RWPE1 (cell line): ENCODE results near the gene SLC39A12.

Experiments used
- CTCF ChIA-PET: fragments of 350-600 bp; sonication (Branson Sonifier 250); formaldehyde crosslinking; extraction: SDS; loops from one replicate; lab custom pipeline; 2021; lab: Yijun Ruan, JAX
- POLR2A ChIA-PET: fragments of 400-600 bp; formaldehyde crosslinking; extraction: SDS; loops from one replicate; lab custom pipeline; 2020; ENCODE audit warnings: antibody characterized with exemption; ENCODE audit not compliant: low non-redundant PET; lab: Yijun Ruan, JAX
- DNase-seq: peaks from one replicate; pipeline ENCODE4 v3.0.0; 2012; ENCODE audit warnings: low spot score
- H3K27ac ChIP-seq: fragments of 450-650 bp; 2 replicates; pipeline ENCODE4 v1.5.1; 2017
- TF ChIP-seq, protein P1 (sequence below): fragments of 450-650 bp; conservative IDR thresholded peaks from 2 replicates; pipeline ENCODE4 v1.5.1; 2017; ENCODE audit warnings: low read depth, mild to moderate bottlenecking

The SLC39A12 gene

DNA sequence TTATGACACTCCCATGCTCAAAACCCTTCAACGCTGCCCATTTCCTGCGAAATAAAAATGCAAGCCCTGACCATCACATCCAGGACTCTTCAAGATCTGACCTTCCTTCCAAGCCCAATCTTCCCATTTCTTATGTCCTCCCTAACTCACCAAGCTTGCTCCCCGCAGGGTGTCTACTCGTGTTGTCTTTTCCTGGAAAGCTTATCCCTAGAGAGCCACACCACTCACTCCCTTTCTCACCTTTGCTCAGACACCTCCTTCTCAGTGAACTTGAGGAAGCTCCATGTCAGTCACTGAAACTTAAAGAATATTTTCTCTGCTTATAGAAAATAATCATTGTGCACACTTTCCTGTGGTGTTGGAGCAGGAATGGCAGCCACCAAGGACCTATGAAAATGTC lies 134.1 kb downstream of the SLC39A12 start:
- H3K27ac ChIP-seq, result no peak overlapping the region
- CTCF ChIA-PET, result interaction anchor here (0.7 kb wide), 1 partner anchor 59 kb away, joined by 4 read pairs; no protein-coding TSS in a partner anchor
- TF ChIP-seq, protein P1, sequence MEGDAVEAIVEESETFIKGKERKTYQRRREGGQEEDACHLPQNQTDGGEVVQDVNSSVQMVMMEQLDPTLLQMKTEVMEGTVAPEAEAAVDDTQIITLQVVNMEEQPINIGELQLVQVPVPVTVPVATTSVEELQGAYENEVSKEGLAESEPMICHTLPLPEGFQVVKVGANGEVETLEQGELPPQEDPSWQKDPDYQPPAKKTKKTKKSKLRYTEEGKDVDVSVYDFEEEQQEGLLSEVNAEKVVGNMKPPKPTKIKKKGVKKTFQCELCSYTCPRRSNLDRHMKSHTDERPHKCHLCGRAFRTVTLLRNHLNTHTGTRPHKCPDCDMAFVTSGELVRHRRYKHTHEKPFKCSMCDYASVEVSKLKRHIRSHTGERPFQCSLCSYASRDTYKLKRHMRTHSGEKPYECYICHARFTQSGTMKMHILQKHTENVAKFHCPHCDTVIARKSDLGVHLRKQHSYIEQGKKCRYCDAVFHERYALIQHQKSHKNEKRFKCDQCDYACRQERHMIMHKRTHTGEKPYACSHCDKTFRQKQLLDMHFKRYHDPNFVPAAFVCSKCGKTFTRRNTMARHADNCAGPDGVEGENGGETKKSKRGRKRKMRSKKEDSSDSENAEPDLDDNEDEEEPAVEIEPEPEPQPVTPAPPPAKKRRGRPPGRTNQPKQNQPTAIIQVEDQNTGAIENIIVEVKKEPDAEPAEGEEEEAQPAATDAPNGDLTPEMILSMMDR, result no peak
- POLR2A ChIA-PET, result no interaction called here
- DNase-seq, result no peak

- POLR2A ChIA-PET, result no interaction called here
- no peak overlapping the region for H3K27ac ChIP-seq
- CTCF ChIA-PET, result no interaction called here
- TF ChIP-seq, protein P1, result no peak
- no peak for DNase-seq
Observed at GRCh38 chr10:18086746-18087145, 135.0 kb downstream of the SLC39A12 start.

DNA sequence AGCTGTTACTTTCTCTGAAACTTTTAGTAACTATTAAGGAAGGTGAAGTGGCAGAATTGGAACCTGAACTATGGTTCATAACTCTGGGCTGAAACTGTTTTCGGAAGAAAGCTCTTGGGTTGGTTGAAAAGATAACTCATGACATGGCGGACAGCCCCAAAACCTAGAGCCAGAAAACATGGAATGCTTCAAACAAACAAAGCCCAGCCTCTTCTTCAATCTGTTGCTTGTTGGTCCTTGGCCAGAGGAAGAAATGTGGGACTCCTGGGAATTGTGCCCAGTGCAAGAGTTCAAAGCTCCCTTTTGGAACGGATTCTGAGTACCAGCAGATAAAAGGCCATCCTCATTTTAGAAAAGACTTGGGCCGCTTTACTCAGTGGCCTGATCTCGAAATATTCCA lies 135.6 kb downstream of the SLC39A12 start:
- no peak for DNase-seq
- H3K27ac ChIP-seq, result no peak overlapping the region
- CTCF ChIA-PET, result no interaction called here
- POLR2A ChIA-PET, result no interaction called here
- TF ChIP-seq, protein P1, result no peak
